Stimulated activated CD4-positive, alpha-beta T cell treated with anti-CD3 and anti-CD28 coated beads, Interleukin-1b, Interleukin-23, amount 100 ng/mL, for 24 hours (primary cell): Measurements from ENCODE around the gene DGCR2.

Source experiments
- DNase-seq, 4 experiments: peaks; one replicate each; pipeline ENCODE4 v3.0.0-alpha.2; 2020; ENCODE audit warnings: low read depth in 4 of 4, low spot score in 1 of 4

The DGCR2 gene

GRCh38 chr22:19128009-19128401 lies 5.8 kb upstream of the DGCR2 start:
- DNase-seq = no peak

DNA sequence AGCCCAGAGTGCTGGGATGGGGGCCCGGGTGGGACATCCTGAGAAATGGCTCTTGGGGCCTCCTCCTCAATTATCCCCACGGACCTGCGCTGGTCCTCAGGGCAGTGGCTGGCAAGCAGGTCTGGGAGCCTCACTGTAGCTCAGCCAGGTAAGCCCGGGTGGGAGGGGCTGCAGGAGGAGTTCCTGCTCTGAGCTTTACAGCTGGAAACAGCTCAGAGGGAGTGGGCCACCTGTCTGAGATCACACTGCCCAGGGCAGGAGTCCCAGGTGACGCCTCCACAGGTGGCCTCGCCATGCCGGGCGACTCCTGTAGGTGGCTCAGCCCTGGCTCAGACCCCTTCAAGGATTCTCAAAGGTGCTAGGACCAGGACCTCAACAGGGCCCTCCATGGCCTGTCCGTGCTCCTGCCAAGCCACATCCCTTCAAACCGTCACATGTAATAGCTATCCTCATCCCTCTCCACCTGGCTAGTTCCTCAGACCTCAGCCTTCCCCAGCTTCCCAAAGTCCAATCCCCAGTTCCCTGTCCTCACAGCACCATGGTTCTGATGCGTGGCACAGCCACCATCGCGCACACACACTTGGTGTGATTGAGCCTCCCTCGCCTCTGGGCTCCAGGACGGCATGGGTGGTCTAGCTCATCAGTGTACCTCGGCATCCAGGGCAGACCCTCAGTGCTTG lies 5.3 kb upstream of the DGCR2 start:
- no peak for DNase-seq

GRCh38 chr22:19126309-19127273 lies 4.4 kb upstream of the DGCR2 start:
- no peak for DNase-seq

DNA sequence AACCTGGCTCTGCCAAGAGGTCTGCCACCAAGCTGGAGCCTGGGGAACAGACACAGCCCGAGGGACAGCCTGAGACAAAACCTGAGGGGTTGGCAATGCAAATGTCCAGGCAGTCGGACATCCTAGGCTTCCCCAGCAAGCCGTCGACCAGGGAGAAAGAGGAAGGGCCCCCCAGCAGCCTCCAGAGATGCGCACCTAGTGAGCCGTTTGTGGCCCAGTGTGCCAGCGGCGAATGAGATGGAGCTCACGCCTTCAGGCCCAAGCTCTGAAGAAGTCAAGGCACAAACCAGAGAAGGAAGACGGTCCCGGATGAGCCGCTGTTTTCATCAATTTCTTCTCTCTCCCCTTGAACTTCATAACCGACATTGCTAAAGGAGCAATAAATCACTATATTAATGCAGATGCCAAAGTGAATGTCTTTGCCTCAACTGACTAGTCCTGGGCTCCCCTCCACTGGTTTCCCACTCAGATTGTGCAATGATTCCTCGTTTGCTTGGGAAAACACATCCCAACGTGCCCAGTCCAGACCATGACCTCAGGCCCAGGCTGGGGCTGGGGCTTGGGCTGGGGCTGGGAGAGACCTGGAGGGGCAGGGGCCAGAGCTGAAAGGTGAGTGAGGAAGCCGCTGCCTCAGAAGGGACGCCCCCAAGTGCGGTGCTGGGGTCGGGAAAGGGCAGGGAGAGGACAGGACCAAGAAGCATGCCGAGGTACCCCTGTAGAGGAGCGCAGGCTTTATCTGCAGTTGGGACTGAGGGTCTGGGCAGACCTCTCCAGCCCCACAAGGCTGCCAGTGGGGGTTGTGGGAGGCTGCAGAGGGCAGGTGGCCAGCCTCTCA lies 3.5 kb upstream of the DGCR2 start:
- DNase-seq = no peak

DNA sequence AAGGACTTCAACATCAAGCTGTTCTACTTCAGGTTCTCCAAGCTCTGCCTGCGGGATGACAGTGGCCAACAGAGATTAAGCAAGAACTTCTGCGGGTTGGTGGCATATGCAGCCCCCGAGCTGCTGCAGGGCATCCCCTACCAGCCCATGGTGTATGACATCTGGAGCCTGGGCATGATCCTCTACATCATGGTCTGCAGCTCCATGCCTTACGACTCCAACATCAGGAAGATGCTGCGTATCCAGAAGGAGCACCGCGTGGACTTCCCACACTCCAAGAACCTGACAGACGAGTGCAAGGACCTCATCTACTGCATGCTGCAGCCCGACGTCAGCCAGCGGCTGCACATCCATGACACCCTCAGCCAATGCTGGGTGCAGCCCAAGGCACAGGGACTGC lies 2.8 kb upstream of the DGCR2 start:
- no peak for DNase-seq

DNA sequence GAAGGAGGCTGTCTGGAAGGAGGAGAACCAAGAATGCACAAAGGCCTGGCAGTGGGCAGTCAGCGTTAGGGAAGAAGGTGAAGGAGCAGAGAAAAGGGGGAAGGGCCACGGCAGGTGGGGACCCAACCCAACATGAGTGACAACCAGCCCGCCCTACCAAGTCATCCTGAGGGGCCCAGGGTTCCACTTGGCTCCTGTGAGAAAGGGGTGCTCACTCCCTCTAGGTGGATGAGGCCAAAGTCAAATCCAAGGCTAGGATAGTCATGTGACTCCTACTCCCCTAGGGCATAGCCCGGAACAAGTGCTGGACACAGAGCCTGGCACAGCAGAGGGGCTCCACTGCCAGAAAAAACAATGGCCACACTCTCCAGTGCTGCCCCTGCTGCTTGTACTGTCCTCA lies 2.2 kb upstream of the DGCR2 start:
- DNase-seq = no peak

GRCh38 chr22:19123936-19124335 lies 1.7 kb upstream of the DGCR2 start:
- DNase-seq = no peak

GRCh38 chr22:19122752-19123492 lies 710 bp upstream of the DGCR2 start:
- DNase-seq = no peak

- peak in 1 of 4 experiments; percentile 28 for DNase-seq
Observed at GRCh38 chr22:19121631-19122142, 525 bp downstream of the DGCR2 start.

- DNase-seq = no peak
Observed at GRCh38 chr22:19120829-19121630, 1.2 kb downstream of the DGCR2 start.

- no peak for DNase-seq
Observed at GRCh38 chr22:19119949-19120348, 2.3 kb downstream of the DGCR2 start.

- DNase-seq = no peak
Observed at GRCh38 chr22:19118329-19118880, 3.8 kb downstream of the DGCR2 start.

- DNase-seq = no peak
Observed at GRCh38 chr22:19117111-19117512, 5.1 kb downstream of the DGCR2 start.

- DNase-seq = no peak
Observed at GRCh38 chr22:19115628-19116027, 6.6 kb downstream of the DGCR2 start.

GRCh38 chr22:19114984-19115552 lies 7.1 kb downstream of the DGCR2 start:
- no peak for DNase-seq

DNA sequence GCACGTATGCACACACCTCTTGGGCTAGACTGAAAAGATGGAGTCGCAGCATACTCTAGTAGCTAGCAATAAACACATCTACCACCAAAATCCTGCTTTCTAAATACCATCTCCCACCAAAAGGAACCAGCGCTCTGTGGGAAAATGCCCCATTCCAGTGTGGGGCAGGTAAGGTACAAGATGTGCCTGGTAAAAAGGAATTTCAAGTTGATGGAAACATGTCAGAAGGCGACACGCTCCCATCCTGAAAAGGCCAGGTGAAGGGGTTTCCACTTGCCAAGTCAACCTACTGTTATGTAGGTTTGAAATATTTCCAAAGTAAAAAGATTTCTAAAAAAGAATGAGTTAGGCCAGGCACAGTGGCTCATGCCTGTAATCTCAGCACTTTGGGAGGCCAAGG lies 8.8 kb downstream of the DGCR2 start:
- no peak for DNase-seq

GRCh38 chr22:19111584-19111983 lies 10.6 kb downstream of the DGCR2 start:
- no peak for DNase-seq

GRCh38 chr22:19111140-19111539 lies 11.1 kb downstream of the DGCR2 start:
- no peak for DNase-seq

DNA sequence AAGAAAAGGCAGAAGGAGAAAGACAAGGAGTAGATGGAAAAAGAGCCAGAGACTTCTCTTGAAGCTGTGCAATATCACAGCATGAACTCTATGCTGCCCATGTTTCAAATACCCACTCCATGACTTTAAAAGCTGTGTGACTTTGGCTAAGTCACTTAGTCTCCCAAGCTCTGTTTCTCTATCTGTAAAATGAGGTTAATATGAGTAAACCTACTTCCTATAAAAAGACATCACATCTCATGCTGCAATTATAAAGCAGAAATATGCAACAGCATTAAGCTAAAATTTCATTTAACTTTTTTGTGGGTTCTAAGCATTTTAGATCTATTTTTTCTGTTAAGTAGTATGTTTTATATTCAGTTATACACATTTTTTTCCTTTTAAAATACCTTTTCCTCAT lies 11.6 kb downstream of the DGCR2 start:
- DNase-seq = no peak
